Right renal pelvis (tissue), 4 donors: ENCODE results near the gene VCL. TPM values are rescaled to one million over a fixed set of nuclear protein-coding genes. Genes with fewer than 3 reads are reported as not detected.
"Not testable (repeated sequence)": the region's sequence is repeated elsewhere in the genome, so short reads cannot be mapped to it uniquely, and the experiment has no call there.

Experiments used
- DNase-seq, 4 donors: peaks; one replicate each; pipeline ENCODE4 v3.0.0-alpha.2; 2013; ENCODE audit warnings: low read depth in 4 of 4, low spot score in 3 of 4, missing footprints in 1 of 4
- polyA plus RNA-seq, 4 donors: library from polyadenylated mRNA; unstranded; fragments of 120-200 nt; gene quantifications; one replicate each; pipeline ENCODE4 v1.2.1, GENCODE V29; 2013; ENCODE audit not compliant: insufficient read length in 4 of 4

Gene VCL
- polyA plus RNA-seq, 4 donors, result 118 to 141 (median 130) TPM

- DNase-seq, result no peak
These were observed 142.1 kb downstream of the VCL start for GRCh38 chr10:74139981-74140380.

GRCh38 chr10:74140553-74140952, 142.6 kb downstream of the VCL start:
- no peak for DNase-seq

GRCh38 chr10:74145133-74145532, 147.2 kb downstream of the VCL start:
- DNase-seq, result peak; percentile 32 to 67 (median 50)

GRCh38 chr10:74146980-74147379, 149.1 kb downstream of the VCL start:
- DNase-seq, result not testable (repeated sequence)

- DNase-seq, result peak in 1 of 4 donors; percentile 13
These were observed 152.5 kb downstream of the VCL start, which contains the start of gene AP3M1 for GRCh38 chr10:74150204-74150989. AP3M1 (minus strand) TSS chr10:74150828; CDS start chr10:74138379, 12,449 bp downstream.

GRCh38 chr10:74150990-74151878, 153.3 kb downstream of the VCL start, which contains the start of gene ADK:
ADK (plus strand) TSS chr10:74151221; CDS start chr10:74151279, 58 bp downstream.
- DNase-seq, result peak; percentile 99 to 100 (median 99)

GRCh38 chr10:74151879-74152722, 154.2 kb downstream of the VCL start:
- DNase-seq, result no peak

GRCh38 chr10:74153123-74153522, 155.2 kb downstream of the VCL start:
- DNase-seq, result no peak

- DNase-seq, result no peak
These were observed 155.8 kb downstream of the VCL start for GRCh38 chr10:74153676-74154075.

GRCh38 chr10:74156919-74157289, 159.0 kb downstream of the VCL start:
- no peak for DNase-seq

GRCh38 chr10:74160013-74160412, 162.1 kb downstream of the VCL start:
- DNase-seq, result no peak

- DNase-seq, result no peak
These were observed 165.6 kb downstream of the VCL start for GRCh38 chr10:74163319-74164068.

- DNase-seq, result no peak
These were observed 167.0 kb downstream of the VCL start for GRCh38 chr10:74164716-74165529.

GRCh38 chr10:74165530-74165901, 167.6 kb downstream of the VCL start:
- DNase-seq, result no peak

- DNase-seq, result no peak
These were observed 169.5 kb downstream of the VCL start for GRCh38 chr10:74167443-74167842.
